Measurements from ENCODE around the gene PLA2R1. TPM values are rescaled to one million over a fixed set of nuclear protein-coding genes. Genes with fewer than 3 reads are reported as not detected.

The PLA2R1 gene
- total RNA-seq, 1 experiment from 2014 or later: 8.4 TPM

DNA sequence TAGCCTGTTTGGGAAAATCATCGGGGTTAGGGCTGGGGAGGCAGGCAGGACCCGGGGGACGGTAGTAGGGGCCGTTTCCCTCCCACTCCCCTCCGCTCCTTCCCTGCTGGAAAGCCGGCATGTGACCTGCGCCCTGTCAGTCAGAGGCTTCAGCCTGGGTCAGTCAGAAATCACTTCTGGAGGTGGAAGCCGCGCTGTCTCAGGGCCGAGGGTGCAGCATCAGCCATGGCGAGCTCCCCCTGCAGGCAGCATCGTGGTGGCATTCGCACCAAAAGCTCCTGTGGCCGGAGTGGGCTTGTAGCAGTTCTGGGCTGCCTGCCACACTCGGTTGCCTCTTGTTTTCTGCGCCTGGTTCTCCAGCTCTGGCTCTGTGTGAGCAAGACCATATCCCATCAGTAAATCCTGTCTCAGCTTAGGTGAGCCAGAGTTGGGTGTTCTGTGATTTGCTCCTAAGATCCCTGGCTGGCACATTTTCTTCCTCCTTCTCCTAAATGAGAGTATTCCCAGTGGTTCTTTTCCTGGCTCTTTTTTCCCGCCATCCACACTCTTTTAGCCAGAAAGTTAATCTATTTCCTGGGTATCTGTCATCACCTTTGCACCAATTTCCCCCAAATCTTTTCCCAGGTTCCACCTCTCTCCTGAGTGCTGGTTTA, 140.5 kb downstream of the PLA2R1 start:
- intact Hi-C loops (cut with micrococcal nuclease): no loop called here
- ChIA-PET POLR2A (no interaction called here), CTCF (interaction anchor here (0.6 kb wide), 1 partner anchor 37 kb away, joined by 3 read pairs; no protein-coding TSS in a partner anchor)
- Mint-ChIP-seq H3K9me3 (ENCODE audit: unreplicated experiment) (no peaks in the 10 kb centered on the region), H3K4me1 (ENCODE audit: insufficient read depth, unreplicated experiment) (peaks cover 17% of the 10 kb centered on the region), H3K27me3 (ENCODE audit: insufficient read depth, unreplicated experiment) (no peaks in the 10 kb centered on the region), H3K4me3 (ENCODE audit: unreplicated experiment) (no peak overlapping the region), H3K36me3 (ENCODE audit: insufficient read depth, unreplicated experiment) (no peaks in the 10 kb centered on the region), H3K27ac (ENCODE audit: low read depth, unreplicated experiment) (no peak overlapping the region)
- TF ChIP-seq, protein P1, sequence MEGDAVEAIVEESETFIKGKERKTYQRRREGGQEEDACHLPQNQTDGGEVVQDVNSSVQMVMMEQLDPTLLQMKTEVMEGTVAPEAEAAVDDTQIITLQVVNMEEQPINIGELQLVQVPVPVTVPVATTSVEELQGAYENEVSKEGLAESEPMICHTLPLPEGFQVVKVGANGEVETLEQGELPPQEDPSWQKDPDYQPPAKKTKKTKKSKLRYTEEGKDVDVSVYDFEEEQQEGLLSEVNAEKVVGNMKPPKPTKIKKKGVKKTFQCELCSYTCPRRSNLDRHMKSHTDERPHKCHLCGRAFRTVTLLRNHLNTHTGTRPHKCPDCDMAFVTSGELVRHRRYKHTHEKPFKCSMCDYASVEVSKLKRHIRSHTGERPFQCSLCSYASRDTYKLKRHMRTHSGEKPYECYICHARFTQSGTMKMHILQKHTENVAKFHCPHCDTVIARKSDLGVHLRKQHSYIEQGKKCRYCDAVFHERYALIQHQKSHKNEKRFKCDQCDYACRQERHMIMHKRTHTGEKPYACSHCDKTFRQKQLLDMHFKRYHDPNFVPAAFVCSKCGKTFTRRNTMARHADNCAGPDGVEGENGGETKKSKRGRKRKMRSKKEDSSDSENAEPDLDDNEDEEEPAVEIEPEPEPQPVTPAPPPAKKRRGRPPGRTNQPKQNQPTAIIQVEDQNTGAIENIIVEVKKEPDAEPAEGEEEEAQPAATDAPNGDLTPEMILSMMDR (IDR thresholded peaks at IDR 0.05; ENCODE audit: unreplicated experiment): peak; percentile 18
- no TSS peak for BruUV-seq (replicated peaks)
- peak; percentile 32 for DNase-seq (ENCODE audit: unreplicated experiment)

DNA sequence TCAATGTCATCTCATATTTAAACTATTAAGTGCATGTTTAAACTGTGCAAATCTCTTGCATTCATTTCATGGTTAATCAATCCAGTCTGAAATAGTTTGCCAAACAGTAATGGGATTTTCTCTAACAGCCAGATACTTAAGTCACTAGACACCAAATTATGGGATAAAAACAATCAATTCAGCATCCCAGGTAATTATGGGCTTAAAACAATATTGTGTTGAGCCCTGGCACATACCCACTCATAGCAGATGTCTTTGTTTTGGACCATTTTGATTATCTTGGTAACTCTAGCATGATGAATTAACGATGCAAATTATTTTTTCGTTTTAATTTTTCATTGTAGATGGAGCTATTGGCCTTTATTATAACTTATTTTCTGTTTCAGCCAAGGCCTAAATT, 145.9 kb downstream of the PLA2R1 start:
- intact Hi-C loops (cut with micrococcal nuclease): no loop called here
- TF ChIP-seq, protein P1 (IDR thresholded peaks at IDR 0.05; ENCODE audit: unreplicated experiment): no peak
- no peaks in the 10 kb centered on the region for H3K9me3 Mint-ChIP-seq (ENCODE audit: unreplicated experiment)
- H3K27me3 Mint-ChIP-seq (ENCODE audit: insufficient read depth, unreplicated experiment): no peaks in the 10 kb centered on the region
- ChIA-PET CTCF (no interaction called here), POLR2A (no interaction called here)
- no peak overlapping the region for H3K4me3 Mint-ChIP-seq (ENCODE audit: unreplicated experiment)
- peaks cover 5% of the 10 kb centered on the region for H3K4me1 Mint-ChIP-seq (ENCODE audit: insufficient read depth, unreplicated experiment)
- no peak for DNase-seq (ENCODE audit: unreplicated experiment)
- H3K36me3 Mint-ChIP-seq (ENCODE audit: insufficient read depth, unreplicated experiment): peaks cover 5% of the 10 kb centered on the region
- no TSS peak for BruUV-seq (replicated peaks)
- no peak overlapping the region for H3K27ac Mint-ChIP-seq (ENCODE audit: low read depth, unreplicated experiment)

DNA sequence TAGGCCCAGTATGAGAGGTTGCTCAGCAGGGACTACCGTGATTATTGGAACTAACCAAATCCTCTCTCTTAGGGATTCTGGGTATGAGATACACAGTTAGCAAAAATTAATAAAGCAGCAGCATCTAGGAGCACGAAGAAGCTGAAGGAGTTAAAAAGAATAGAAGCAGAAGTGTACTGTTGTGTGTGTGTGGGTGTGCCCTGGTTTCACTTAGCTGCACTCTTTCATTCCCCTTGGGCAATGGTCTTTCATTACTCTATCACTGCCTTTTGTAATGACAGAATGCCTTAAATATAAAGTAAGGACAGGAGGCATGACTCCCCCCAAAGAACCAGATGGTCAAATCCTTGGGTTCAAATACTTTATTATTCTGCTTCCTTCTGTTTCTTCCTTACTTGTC, 148.5 kb downstream of the PLA2R1 start:
- Mint-ChIP-seq H3K36me3 (ENCODE audit: insufficient read depth, unreplicated experiment) (peaks cover 12% of the 10 kb centered on the region), H3K4me3 (ENCODE audit: unreplicated experiment) (no peak overlapping the region), H3K27me3 (ENCODE audit: insufficient read depth, unreplicated experiment) (no peaks in the 10 kb centered on the region), H3K9me3 (ENCODE audit: unreplicated experiment) (no peaks in the 10 kb centered on the region), H3K4me1 (ENCODE audit: insufficient read depth, unreplicated experiment) (no peaks in the 10 kb centered on the region), H3K27ac (ENCODE audit: low read depth, unreplicated experiment) (no peak overlapping the region)
- no TSS peak for BruUV-seq (replicated peaks)
- no peak for DNase-seq (ENCODE audit: unreplicated experiment)
- intact Hi-C loops (cut with micrococcal nuclease): no loop called here
- ChIA-PET POLR2A (no interaction called here), CTCF (no interaction called here)
- TF ChIP-seq, protein P1 (IDR thresholded peaks at IDR 0.05; ENCODE audit: unreplicated experiment): no peak

DNA sequence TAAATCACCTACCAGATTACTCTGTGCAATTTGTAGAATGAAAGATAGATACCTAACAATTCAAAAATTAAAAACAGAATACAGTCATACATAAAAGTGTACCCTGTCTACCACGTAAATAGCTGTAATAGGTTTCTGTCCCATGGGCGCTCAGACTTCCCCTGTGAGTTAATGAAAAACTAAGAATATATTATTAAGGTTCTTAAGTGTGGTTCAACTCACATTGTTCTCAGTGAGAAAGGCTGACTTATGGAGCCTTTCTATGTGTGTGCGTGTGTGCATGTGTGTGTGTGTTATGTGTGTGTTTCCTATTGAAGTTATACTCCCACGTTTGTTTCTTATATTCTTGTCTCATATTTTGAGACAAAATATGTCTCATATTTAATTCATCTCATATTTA, 149.8 kb downstream of the PLA2R1 start:
- peaks cover 12% of the 10 kb centered on the region for H3K36me3 Mint-ChIP-seq (ENCODE audit: insufficient read depth, unreplicated experiment)
- H3K9me3 Mint-ChIP-seq (ENCODE audit: unreplicated experiment): no peaks in the 10 kb centered on the region
- H3K4me1 Mint-ChIP-seq (ENCODE audit: insufficient read depth, unreplicated experiment): no peaks in the 10 kb centered on the region
- no peak overlapping the region for H3K4me3 Mint-ChIP-seq (ENCODE audit: unreplicated experiment)
- ChIA-PET CTCF (no interaction called here), POLR2A (interaction anchor here (0.6 kb wide), 1 partner anchor 129 kb away, joined by 3 read pairs; no protein-coding TSS in a partner anchor)
- BruUV-seq (replicated peaks): no TSS peak
- TF ChIP-seq, protein P1 (IDR thresholded peaks at IDR 0.05; ENCODE audit: unreplicated experiment): no peak
- no peaks in the 10 kb centered on the region for H3K27me3 Mint-ChIP-seq (ENCODE audit: insufficient read depth, unreplicated experiment)
- no peak for DNase-seq (ENCODE audit: unreplicated experiment)
- intact Hi-C loops (cut with micrococcal nuclease): no loop called here
- H3K27ac Mint-ChIP-seq (ENCODE audit: low read depth, unreplicated experiment): no peak overlapping the region

Measured in MCF 10A (cell line).